IMR-90 (cell line): ENCODE data around the gene ITGAX.

Source experiments
- CHD1 ChIP-seq: IDR thresholded peaks from 2 replicates; pipeline ENCODE4 v1.6.1; 2012; ENCODE audit warnings: low read depth, low read length, improper control_type of control experiment
- MXI1 ChIP-seq: IDR thresholded peaks from 2 replicates; pipeline ENCODE4 v1.6.1; 2012; ENCODE audit warnings: low read depth, mild to moderate bottlenecking, low read length, moderate library complexity, borderline replicate concordance
- POLR2A ChIP-seq: IDR thresholded peaks from 2 replicates; pipeline ENCODE4 v1.6.1; 2012; ENCODE audit warnings: mild to moderate bottlenecking, low read depth, low read length
- RAD21 ChIP-seq: IDR thresholded peaks from 2 replicates; pipeline ENCODE4 v1.6.1; 2012; ENCODE audit warnings: low read length, improper control_type of control experiment
- TF ChIP-seq, protein P1 (sequence below): conservative IDR thresholded peaks from 2 replicates; pipeline ENCODE4 v1.5.1; 2012; ENCODE audit warnings: mild to moderate bottlenecking, low read depth, low read length, improper control_type of control experiment

GRCh38 chr16:31367853-31368252 is 12.9 kb downstream of the ITGAX start:
- TF ChIP-seq, protein P1, sequence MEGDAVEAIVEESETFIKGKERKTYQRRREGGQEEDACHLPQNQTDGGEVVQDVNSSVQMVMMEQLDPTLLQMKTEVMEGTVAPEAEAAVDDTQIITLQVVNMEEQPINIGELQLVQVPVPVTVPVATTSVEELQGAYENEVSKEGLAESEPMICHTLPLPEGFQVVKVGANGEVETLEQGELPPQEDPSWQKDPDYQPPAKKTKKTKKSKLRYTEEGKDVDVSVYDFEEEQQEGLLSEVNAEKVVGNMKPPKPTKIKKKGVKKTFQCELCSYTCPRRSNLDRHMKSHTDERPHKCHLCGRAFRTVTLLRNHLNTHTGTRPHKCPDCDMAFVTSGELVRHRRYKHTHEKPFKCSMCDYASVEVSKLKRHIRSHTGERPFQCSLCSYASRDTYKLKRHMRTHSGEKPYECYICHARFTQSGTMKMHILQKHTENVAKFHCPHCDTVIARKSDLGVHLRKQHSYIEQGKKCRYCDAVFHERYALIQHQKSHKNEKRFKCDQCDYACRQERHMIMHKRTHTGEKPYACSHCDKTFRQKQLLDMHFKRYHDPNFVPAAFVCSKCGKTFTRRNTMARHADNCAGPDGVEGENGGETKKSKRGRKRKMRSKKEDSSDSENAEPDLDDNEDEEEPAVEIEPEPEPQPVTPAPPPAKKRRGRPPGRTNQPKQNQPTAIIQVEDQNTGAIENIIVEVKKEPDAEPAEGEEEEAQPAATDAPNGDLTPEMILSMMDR: no peak
- no peak for TF ChIP-seq CHD1
- no peak for TF ChIP-seq POLR2A
- TF ChIP-seq RAD21: no peak
- no peak for TF ChIP-seq MXI1
